IMR-90 (cell line): ENCODE results near the gene TAOK1.

Experiments used
- CEBPB ChIP-seq: IDR thresholded peaks from 2 replicates; pipeline ENCODE4 v1.6.1; 2012; ENCODE audit warnings: low read depth, low read length, improper control_type of control experiment
- MAFK ChIP-seq: IDR thresholded peaks from 2 replicates; pipeline ENCODE4 v1.6.1; 2012; ENCODE audit warnings: low read depth, low read length, improper control_type of control experiment
- MXI1 ChIP-seq: IDR thresholded peaks from 2 replicates; pipeline ENCODE4 v1.6.1; 2012; ENCODE audit warnings: low read depth, mild to moderate bottlenecking, low read length, moderate library complexity, borderline replicate concordance
- NFE2L2 ChIP-seq: fragments of 150-350 bp; IDR thresholded peaks from 2 replicates; pipeline ENCODE4 v1.6.1; 2016; ENCODE audit warnings: low read depth, mild to moderate bottlenecking, low read length
- POLR2A ChIP-seq: IDR thresholded peaks from 2 replicates; pipeline ENCODE4 v1.6.1; 2012; ENCODE audit warnings: mild to moderate bottlenecking, low read depth, low read length
- RAD21 ChIP-seq: IDR thresholded peaks from 2 replicates; pipeline ENCODE4 v1.6.1; 2012; ENCODE audit warnings: low read length, improper control_type of control experiment
- RFX5 ChIP-seq: IDR thresholded peaks from 2 replicates; pipeline ENCODE4 v1.8.0; 2012; ENCODE audit warnings: low read depth, mild to moderate bottlenecking, low read length, moderate library complexity
- SMC3 ChIP-seq: fragments of 150-350 bp; IDR thresholded peaks from 2 replicates; pipeline ENCODE4 v1.6.1; 2016; ENCODE audit warnings: low read depth, mild to moderate bottlenecking, antibody characterized with exemption, low read length, moderate library complexity
- TF ChIP-seq, protein P1 (sequence below): conservative IDR thresholded peaks from 2 replicates; pipeline ENCODE4 v1.5.1; 2012; ENCODE audit warnings: mild to moderate bottlenecking, low read depth, low read length, improper control_type of control experiment
- TF ChIP-seq, protein P2 (sequence below): fragments of 150-350 bp; IDR thresholded peaks from 2 replicates; pipeline ENCODE4 v1.6.1; 2016; ENCODE audit warnings: low read depth, mild to moderate bottlenecking, low read length, moderate library complexity, borderline replicate concordance
- TF ChIP-seq, protein P3 (sequence below): fragments of 150-350 bp; IDR thresholded peaks from 2 replicates; pipeline ENCODE4 v1.6.1; 2017; ENCODE audit warnings: mild to moderate bottlenecking, antibody characterized with exemption, low read length, low read depth

DNA sequence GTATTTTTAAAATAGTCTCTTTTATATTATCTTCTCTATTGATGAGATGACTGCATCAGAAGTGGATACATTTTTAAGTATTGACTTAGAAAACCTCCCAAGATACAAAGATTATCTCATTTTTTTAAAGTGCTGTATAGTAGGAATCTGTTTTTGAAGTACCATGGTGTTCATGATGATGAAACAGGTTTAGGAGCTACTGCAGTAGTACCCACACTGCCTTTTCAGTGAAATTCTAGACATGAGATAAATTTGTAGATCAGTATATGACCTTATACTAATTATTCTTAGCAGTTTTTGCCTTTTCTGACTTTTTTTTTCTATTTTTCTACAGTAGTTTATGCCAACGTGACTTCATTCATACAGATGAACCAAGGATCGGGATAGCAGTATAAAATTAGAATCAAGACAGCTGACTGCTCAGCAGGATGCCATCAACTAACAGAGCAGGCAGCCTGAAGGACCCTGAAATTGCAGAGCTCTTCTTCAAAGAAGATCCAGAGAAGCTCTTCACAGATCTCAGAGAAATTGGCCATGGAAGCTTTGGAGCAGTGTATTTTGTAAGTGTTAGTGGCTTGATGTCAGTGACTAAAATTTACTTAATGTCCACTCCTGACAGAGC lies 61.1 kb downstream of the TAOK1 start:
- TF ChIP-seq, protein P1, sequence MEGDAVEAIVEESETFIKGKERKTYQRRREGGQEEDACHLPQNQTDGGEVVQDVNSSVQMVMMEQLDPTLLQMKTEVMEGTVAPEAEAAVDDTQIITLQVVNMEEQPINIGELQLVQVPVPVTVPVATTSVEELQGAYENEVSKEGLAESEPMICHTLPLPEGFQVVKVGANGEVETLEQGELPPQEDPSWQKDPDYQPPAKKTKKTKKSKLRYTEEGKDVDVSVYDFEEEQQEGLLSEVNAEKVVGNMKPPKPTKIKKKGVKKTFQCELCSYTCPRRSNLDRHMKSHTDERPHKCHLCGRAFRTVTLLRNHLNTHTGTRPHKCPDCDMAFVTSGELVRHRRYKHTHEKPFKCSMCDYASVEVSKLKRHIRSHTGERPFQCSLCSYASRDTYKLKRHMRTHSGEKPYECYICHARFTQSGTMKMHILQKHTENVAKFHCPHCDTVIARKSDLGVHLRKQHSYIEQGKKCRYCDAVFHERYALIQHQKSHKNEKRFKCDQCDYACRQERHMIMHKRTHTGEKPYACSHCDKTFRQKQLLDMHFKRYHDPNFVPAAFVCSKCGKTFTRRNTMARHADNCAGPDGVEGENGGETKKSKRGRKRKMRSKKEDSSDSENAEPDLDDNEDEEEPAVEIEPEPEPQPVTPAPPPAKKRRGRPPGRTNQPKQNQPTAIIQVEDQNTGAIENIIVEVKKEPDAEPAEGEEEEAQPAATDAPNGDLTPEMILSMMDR: no peak
- TF ChIP-seq RAD21: no peak
- no peak for TF ChIP-seq CEBPB
- TF ChIP-seq SMC3: no peak
- no peak for TF ChIP-seq MAFK
- TF ChIP-seq, protein P2, sequence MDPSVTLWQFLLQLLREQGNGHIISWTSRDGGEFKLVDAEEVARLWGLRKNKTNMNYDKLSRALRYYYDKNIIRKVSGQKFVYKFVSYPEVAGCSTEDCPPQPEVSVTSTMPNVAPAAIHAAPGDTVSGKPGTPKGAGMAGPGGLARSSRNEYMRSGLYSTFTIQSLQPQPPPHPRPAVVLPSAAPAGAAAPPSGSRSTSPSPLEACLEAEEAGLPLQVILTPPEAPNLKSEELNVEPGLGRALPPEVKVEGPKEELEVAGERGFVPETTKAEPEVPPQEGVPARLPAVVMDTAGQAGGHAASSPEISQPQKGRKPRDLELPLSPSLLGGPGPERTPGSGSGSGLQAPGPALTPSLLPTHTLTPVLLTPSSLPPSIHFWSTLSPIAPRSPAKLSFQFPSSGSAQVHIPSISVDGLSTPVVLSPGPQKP: no peak
- no peak for TF ChIP-seq POLR2A
- TF ChIP-seq RFX5: no peak
- TF ChIP-seq, protein P3, sequence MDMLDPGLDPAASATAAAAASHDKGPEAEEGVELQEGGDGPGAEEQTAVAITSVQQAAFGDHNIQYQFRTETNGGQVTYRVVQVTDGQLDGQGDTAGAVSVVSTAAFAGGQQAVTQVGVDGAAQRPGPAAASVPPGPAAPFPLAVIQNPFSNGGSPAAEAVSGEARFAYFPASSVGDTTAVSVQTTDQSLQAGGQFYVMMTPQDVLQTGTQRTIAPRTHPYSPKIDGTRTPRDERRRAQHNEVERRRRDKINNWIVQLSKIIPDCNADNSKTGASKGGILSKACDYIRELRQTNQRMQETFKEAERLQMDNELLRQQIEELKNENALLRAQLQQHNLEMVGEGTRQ: no peak
- no peak for TF ChIP-seq MXI1
- no peak for TF ChIP-seq NFE2L2
